SK-N-SH treated with all-trans-retinoic acid at 6 μM for 48 hours (cell line): Measurements from ENCODE around the gene PDCD4.

Source experiments
- ATAC-seq: fragments of 200-7000 bp; cut with Tn5 transposase; 3 replicates; pipeline ENCODE4 v1.9.1; 2020; ENCODE audit warnings: mild to moderate bottlenecking, moderate library complexity
- ARNTL ChIP-seq: fragments of 450-650 bp; formaldehyde crosslinking; IDR thresholded peaks from 2 replicates; pipeline ENCODE4 v1.5.0; 2020; ENCODE audit warnings: low read depth, mild to moderate bottlenecking, moderate library complexity, borderline replicate concordance
- CSDC2 ChIP-seq: fragments of 250-450 bp; sonication (Bioruptor Pico); IDR thresholded peaks from 2 replicates; pipeline ENCODE4 v1.5.0; 2020; ENCODE audit warnings: mild to moderate bottlenecking, moderate library complexity
- CSRNP3 ChIP-seq: fragments of 250-450 bp; sonication (Bioruptor Pico); IDR thresholded peaks from 2 replicates; pipeline ENCODE4 v1.5.1; 2021; ENCODE audit warnings: mild to moderate bottlenecking, moderate library complexity
- GLIS3 ChIP-seq: fragments of 250-450 bp; sonication (Bioruptor Pico); IDR thresholded peaks from 2 replicates; pipeline ENCODE4 v1.5.0; 2020; ENCODE audit warnings: mild to moderate bottlenecking, moderate library complexity
- ISL1 ChIP-seq: fragments of 250-450 bp; sonication (Bioruptor Pico); IDR thresholded peaks from 2 replicates; pipeline ENCODE4 v2.1.2; 2022; ENCODE audit warnings: mild to moderate bottlenecking, moderate library complexity
- OSR1 ChIP-seq: fragments of 250-450 bp; sonication (Bioruptor Pico); IDR thresholded peaks from 2 replicates; pipeline ENCODE4 v1.8.0; 2022; ENCODE audit warnings: moderate library complexity, mild to moderate bottlenecking, inconsistent platforms
- PATZ1 ChIP-seq: fragments of 250-450 bp; sonication (Bioruptor Pico); IDR thresholded peaks from 2 replicates; pipeline ENCODE4 v1.8.0; 2020; ENCODE audit warnings: mild to moderate bottlenecking, moderate library complexity, borderline replicate concordance
- PPARA ChIP-seq: fragments of 250-450 bp; sonication (Bioruptor Pico); IDR thresholded peaks from 2 replicates; pipeline ENCODE4 v1.5.0; 2020; ENCODE audit warnings: mild to moderate bottlenecking, borderline replicate concordance
- RARB ChIP-seq: fragments of 250-450 bp; sonication (Bioruptor Pico); IDR thresholded peaks from 2 replicates; pipeline ENCODE4 v1.8.0; 2021; ENCODE audit warnings: mild to moderate bottlenecking, moderate library complexity
- TCF4 ChIP-seq: fragments of 250-450 bp; sonication (Bioruptor Pico); IDR thresholded peaks from 2 replicates; pipeline ENCODE4 v1.8.0; 2021; ENCODE audit warnings: mild to moderate bottlenecking, moderate library complexity, borderline replicate concordance
- TOX ChIP-seq: fragments of 250-450 bp; sonication (Bioruptor Pico); IDR thresholded peaks from 2 replicates; pipeline ENCODE4 v1.8.0; 2021; ENCODE audit warnings: mild to moderate bottlenecking, moderate library complexity, borderline replicate concordance
- ZC3H10 ChIP-seq: fragments of 250-450 bp; sonication (Bioruptor Pico); IDR thresholded peaks from 2 replicates; pipeline ENCODE4 v1.5.1; 2021; ENCODE audit warnings: mild to moderate bottlenecking, moderate library complexity
- ZFP3 ChIP-seq: fragments of 250-450 bp; sonication (Bioruptor Pico); IDR thresholded peaks from 2 replicates; pipeline ENCODE4 v1.5.0; 2020; ENCODE audit warnings: mild to moderate bottlenecking, moderate library complexity
- ZFP30 ChIP-seq: fragments of 450-650 bp; formaldehyde crosslinking; IDR thresholded peaks from 2 replicates; pipeline ENCODE4 v1.5.0; 2022; ENCODE audit warnings: mild to moderate bottlenecking, moderate library complexity
- ZNF565 ChIP-seq: fragments of 450-650 bp; formaldehyde crosslinking; conservative IDR thresholded peaks from 2 replicates; pipeline ENCODE4 v1.5.0; 2020; ENCODE audit warnings: low read depth, mild to moderate bottlenecking, moderate library complexity
- ZNF70 ChIP-seq: fragments of 450-650 bp; formaldehyde crosslinking; IDR thresholded peaks from 2 replicates; pipeline ENCODE4 v1.5.0; 2020; ENCODE audit warnings: mild to moderate bottlenecking, moderate library complexity
- ZNF8 ChIP-seq: fragments of 450-650 bp; formaldehyde crosslinking; IDR thresholded peaks from 2 replicates; pipeline ENCODE4 v1.5.0; 2020; ENCODE audit warnings: mild to moderate bottlenecking, moderate library complexity
- TF ChIP-seq, protein P1 (sequence below): fragments of 250-450 bp; sonication (Bioruptor Pico); IDR thresholded peaks from 2 replicates; pipeline ENCODE4 v1.5.0; 2020; ENCODE audit warnings: mild to moderate bottlenecking, moderate library complexity
- TF ChIP-seq, protein P2 (sequence below): fragments of 250-450 bp; sonication (Bioruptor Pico); IDR thresholded peaks from 2 replicates; pipeline ENCODE4 v1.8.0; 2021; ENCODE audit warnings: low read depth, mild to moderate bottlenecking, moderate library complexity, borderline replicate concordance
- TF ChIP-seq, protein P3 (sequence below): fragments of 250-450 bp; sonication (Bioruptor Pico); IDR thresholded peaks from 2 replicates; pipeline ENCODE4 v1.5.1; 2020; ENCODE audit warnings: low read depth, mild to moderate bottlenecking, moderate library complexity

Gene PDCD4

DNA sequence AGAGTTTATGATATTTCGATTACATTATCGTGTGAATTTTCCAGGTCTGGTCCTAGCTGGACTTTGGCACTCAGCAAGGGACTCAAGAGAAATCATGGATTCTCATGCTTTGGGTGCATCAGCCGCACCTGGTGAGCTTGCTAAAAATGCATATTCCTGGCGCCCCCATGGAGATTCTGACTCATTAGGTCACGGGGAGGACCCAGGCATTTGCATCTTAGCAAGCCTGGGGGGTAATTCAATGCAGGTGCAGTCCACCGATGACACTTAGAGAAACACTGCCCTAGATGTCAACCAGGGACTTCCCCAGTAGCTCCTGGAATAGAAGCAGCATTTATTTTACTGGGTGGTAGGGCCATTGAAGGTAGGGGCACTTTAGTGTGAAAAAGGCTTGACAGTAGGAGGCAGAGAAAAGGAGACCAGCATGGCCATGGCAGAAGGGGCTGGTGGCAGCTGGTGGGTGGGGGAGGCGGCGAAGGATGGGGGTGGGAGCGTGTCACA, 29.9 kb upstream of the PDCD4 start (continued):
- TF ChIP-seq, protein P1, sequence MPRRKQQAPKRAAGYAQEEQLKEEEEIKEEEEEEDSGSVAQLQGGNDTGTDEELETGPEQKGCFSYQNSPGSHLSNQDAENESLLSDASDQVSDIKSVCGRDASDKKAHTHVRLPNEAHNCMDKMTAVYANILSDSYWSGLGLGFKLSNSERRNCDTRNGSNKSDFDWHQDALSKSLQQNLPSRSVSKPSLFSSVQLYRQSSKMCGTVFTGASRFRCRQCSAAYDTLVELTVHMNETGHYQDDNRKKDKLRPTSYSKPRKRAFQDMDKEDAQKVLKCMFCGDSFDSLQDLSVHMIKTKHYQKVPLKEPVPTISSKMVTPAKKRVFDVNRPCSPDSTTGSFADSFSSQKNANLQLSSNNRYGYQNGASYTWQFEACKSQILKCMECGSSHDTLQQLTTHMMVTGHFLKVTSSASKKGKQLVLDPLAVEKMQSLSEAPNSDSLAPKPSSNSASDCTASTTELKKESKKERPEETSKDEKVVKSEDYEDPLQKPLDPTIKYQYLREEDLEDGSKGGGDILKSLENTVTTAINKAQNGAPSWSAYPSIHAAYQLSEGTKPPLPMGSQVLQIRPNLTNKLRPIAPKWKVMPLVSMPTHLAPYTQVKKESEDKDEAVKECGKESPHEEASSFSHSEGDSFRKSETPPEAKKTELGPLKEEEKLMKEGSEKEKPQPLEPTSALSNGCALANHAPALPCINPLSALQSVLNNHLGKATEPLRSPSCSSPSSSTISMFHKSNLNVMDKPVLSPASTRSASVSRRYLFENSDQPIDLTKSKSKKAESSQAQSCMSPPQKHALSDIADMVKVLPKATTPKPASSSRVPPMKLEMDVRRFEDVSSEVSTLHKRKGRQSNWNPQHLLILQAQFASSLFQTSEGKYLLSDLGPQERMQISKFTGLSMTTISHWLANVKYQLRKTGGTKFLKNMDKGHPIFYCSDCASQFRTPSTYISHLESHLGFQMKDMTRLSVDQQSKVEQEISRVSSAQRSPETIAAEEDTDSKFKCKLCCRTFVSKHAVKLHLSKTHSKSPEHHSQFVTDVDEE (CRISPR knock-in tag), result no peak
- TF ChIP-seq ZNF8, result no peak

- ATAC-seq, result no peak
- TF ChIP-seq PPARA (CRISPR knock-in tag) (no peak), ZNF70 (no peak), RARB (CRISPR knock-in tag) (no peak), PATZ1 (CRISPR knock-in tag) (no peak), ZFP3 (CRISPR knock-in tag) (no peak), ZFP30 (no peak), GLIS3 (CRISPR knock-in tag) (no peak), ISL1 (CRISPR knock-in tag) (no peak), ARNTL (CRISPR knock-in tag) (no peak), OSR1 (CRISPR knock-in tag) (no peak), ZNF8 (no peak), TCF4 (CRISPR knock-in tag) (no peak), TOX (no peak), ZC3H10 (CRISPR knock-in tag) (no peak), CSRNP3 (CRISPR knock-in tag) (no peak), CSDC2 (CRISPR knock-in tag) (no peak), ZNF565 (no peak)
- TF ChIP-seq, protein P2, sequence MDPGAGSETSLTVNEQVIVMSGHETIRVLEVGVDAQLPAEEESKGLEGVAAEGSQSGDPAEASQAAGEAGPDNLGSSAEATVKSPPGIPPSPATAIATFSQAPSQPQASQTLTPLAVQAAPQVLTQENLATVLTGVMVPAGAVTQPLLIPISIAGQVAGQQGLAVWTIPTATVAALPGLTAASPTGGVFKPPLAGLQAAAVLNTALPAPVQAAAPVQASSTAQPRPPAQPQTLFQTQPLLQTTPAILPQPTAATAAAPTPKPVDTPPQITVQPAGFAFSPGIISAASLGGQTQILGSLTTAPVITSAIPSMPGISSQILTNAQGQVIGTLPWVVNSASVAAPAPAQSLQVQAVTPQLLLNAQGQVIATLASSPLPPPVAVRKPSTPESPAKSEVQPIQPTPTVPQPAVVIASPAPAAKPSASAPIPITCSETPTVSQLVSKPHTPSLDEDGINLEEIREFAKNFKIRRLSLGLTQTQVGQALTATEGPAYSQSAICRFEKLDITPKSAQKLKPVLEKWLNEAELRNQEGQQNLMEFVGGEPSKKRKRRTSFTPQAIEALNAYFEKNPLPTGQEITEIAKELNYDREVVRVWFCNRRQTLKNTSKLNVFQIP (CRISPR knock-in tag), result no peak
- TF ChIP-seq, protein P1 (CRISPR knock-in tag), result no peak
- TF ChIP-seq, all 23 proteins: peak for 0
Observed at GRCh38 chr10:110842326-110842904, 29.3 kb upstream of the PDCD4 start.

GRCh38 chr10:110843031-110843430, 28.7 kb upstream of the PDCD4 start:
- no peak for ATAC-seq
- TF ChIP-seq, protein P3, sequence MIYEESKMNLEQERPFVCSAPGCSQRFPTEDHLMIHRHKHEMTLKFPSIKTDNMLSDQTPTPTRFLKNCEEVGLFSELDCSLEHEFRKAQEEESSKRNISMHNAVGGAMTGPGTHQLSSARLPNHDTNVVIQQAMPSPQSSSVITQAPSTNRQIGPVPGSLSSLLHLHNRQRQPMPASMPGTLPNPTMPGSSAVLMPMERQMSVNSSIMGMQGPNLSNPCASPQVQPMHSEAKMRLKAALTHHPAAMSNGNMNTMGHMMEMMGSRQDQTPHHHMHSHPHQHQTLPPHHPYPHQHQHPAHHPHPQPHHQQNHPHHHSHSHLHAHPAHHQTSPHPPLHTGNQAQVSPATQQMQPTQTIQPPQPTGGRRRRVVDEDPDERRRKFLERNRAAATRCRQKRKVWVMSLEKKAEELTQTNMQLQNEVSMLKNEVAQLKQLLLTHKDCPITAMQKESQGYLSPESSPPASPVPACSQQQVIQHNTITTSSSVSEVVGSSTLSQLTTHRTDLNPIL (CRISPR knock-in tag), result no peak
